Measurements from ENCODE around the gene CACNA1B.
"Not testable (repeated sequence)": the region's sequence is repeated elsewhere in the genome, so short reads cannot be mapped to it uniquely, and the experiment has no call there.

The CACNA1B gene

GRCh38 chr9:138078846-138079245 lies 201.3 kb downstream of the CACNA1B start:
- Histone ChIP-seq H3K27ac (ENCODE audit: low read depth, low read length) (no peak overlapping the region), H3K36me3 (ENCODE audit: control insufficient read depth in 1 of 2, insufficient read depth in 2 of 2, low read length in 2 of 2) (no peaks in the 10 kb centered on the region), H3K27me3 (ENCODE audit: control insufficient read depth in 1 of 2, insufficient read depth in 2 of 2, low read length in 2 of 2) (peaks cover 0 to 5% of the 10 kb centered on the region in 2 donors), H3K4me1 (ENCODE audit: control insufficient read depth in 1 of 2, insufficient read depth in 2 of 2, low read length in 2 of 2) (no peaks in the 10 kb centered on the region), H3K9me3 (ENCODE audit: control insufficient read depth in 1 of 2, low read length in 2 of 2) (no peaks in the 10 kb centered on the region), H3K9ac (ENCODE audit: low read depth in 1 of 2, low read length in 2 of 2) (no peak overlapping the region), H3K4me3 (ENCODE audit: low read depth in 1 of 2, low read length in 2 of 2) (no peak overlapping the region)

GRCh38 chr9:138080979-138081378 lies 203.4 kb downstream of the CACNA1B start:
- H3K36me3 ChIP-seq (ENCODE audit: control insufficient read depth in 1 of 2, insufficient read depth in 2 of 2, low read length in 2 of 2), result no peaks in the 10 kb centered on the region
- peaks cover 0 to 5% of the 10 kb centered on the region in 2 donors for H3K27me3 ChIP-seq (ENCODE audit: control insufficient read depth in 1 of 2, insufficient read depth in 2 of 2, low read length in 2 of 2)
- H3K9me3 ChIP-seq (ENCODE audit: control insufficient read depth in 1 of 2, low read length in 2 of 2), result peaks cover 0 to 5% of the 10 kb centered on the region in 2 donors
- no peak overlapping the region for H3K9ac ChIP-seq (ENCODE audit: low read depth in 1 of 2, low read length in 2 of 2)
- H3K27ac ChIP-seq (ENCODE audit: low read depth, low read length), result no peak overlapping the region
- H3K4me1 ChIP-seq (ENCODE audit: control insufficient read depth in 1 of 2, insufficient read depth in 2 of 2, low read length in 2 of 2), result no peaks in the 10 kb centered on the region
- no peak overlapping the region for H3K4me3 ChIP-seq (ENCODE audit: low read depth in 1 of 2, low read length in 2 of 2)

- H3K4me3 ChIP-seq (ENCODE audit: low read depth in 1 of 2, low read length in 2 of 2), result no peak overlapping the region
Observed at GRCh38 chr9:138082918-138083636, 205.5 kb downstream of the CACNA1B start.

GRCh38 chr9:138083873-138084272 lies 206.3 kb downstream of the CACNA1B start:
- no peaks in the 10 kb centered on the region for H3K4me1 ChIP-seq (ENCODE audit: control insufficient read depth in 1 of 2, insufficient read depth in 2 of 2, low read length in 2 of 2)
- no peak overlapping the region for H3K27ac ChIP-seq (ENCODE audit: low read depth, low read length)
- H3K9ac ChIP-seq (ENCODE audit: low read depth in 1 of 2, low read length in 2 of 2), result no peak overlapping the region
- H3K36me3 ChIP-seq (ENCODE audit: control insufficient read depth in 1 of 2, insufficient read depth in 2 of 2, low read length in 2 of 2), result no peaks in the 10 kb centered on the region
- peaks cover 0 to under 1% of the 10 kb centered on the region in 2 donors for H3K27me3 ChIP-seq (ENCODE audit: control insufficient read depth in 1 of 2, insufficient read depth in 2 of 2, low read length in 2 of 2)
- peaks cover 0 to 5% of the 10 kb centered on the region in 2 donors for H3K9me3 ChIP-seq (ENCODE audit: control insufficient read depth in 1 of 2, low read length in 2 of 2)
- H3K4me3 ChIP-seq (ENCODE audit: low read depth in 1 of 2, low read length in 2 of 2), result no peak overlapping the region

More at GRCh38 chr9:138082918-138083636, 205.5 kb downstream of the CACNA1B start:
- no peak overlapping the region for H3K27ac ChIP-seq (ENCODE audit: low read depth, low read length)
- no peak overlapping the region for H3K9ac ChIP-seq (ENCODE audit: low read depth in 1 of 2, low read length in 2 of 2)
- H3K27me3 ChIP-seq (ENCODE audit: control insufficient read depth in 1 of 2, insufficient read depth in 2 of 2, low read length in 2 of 2), result peaks cover 0 to 5% of the 10 kb centered on the region in 2 donors
- no peaks in the 10 kb centered on the region for H3K36me3 ChIP-seq (ENCODE audit: control insufficient read depth in 1 of 2, insufficient read depth in 2 of 2, low read length in 2 of 2)
- H3K4me1 ChIP-seq (ENCODE audit: control insufficient read depth in 1 of 2, insufficient read depth in 2 of 2, low read length in 2 of 2), result no peaks in the 10 kb centered on the region
- peaks cover 0 to 5% of the 10 kb centered on the region in 2 donors for H3K9me3 ChIP-seq (ENCODE audit: control insufficient read depth in 1 of 2, low read length in 2 of 2)

- Histone ChIP-seq H3K9me3 (ENCODE audit: control insufficient read depth in 1 of 2, low read length in 2 of 2) (peaks cover 0 to 5% of the 10 kb centered on the region in 2 donors), H3K4me3 (ENCODE audit: low read depth in 1 of 2, low read length in 2 of 2) (no peak overlapping the region), H3K9ac (ENCODE audit: low read depth in 1 of 2, low read length in 2 of 2) (no peak overlapping the region), H3K27me3 (ENCODE audit: control insufficient read depth in 1 of 2, insufficient read depth in 2 of 2, low read length in 2 of 2) (no peaks in the 10 kb centered on the region), H3K36me3 (ENCODE audit: control insufficient read depth in 1 of 2, insufficient read depth in 2 of 2, low read length in 2 of 2) (no peaks in the 10 kb centered on the region), H3K4me1 (ENCODE audit: control insufficient read depth in 1 of 2, insufficient read depth in 2 of 2, low read length in 2 of 2) (no peaks in the 10 kb centered on the region), H3K27ac (ENCODE audit: low read depth, low read length) (no peak overlapping the region)
Observed at GRCh38 chr9:138085568-138085967, 208.0 kb downstream of the CACNA1B start.

GRCh38 chr9:138092057-138092456 lies 214.5 kb downstream of the CACNA1B start:
- H3K36me3 ChIP-seq (ENCODE audit: control insufficient read depth in 1 of 2, insufficient read depth in 2 of 2, low read length in 2 of 2); H3K4me1 ChIP-seq (ENCODE audit: control insufficient read depth in 1 of 2, insufficient read depth in 2 of 2, low read length in 2 of 2); H3K9me3 ChIP-seq (ENCODE audit: control insufficient read depth in 1 of 2, low read length in 2 of 2); H3K27ac ChIP-seq (ENCODE audit: low read depth, low read length); H3K4me3 ChIP-seq (ENCODE audit: low read depth in 1 of 2, low read length in 2 of 2); H3K9ac ChIP-seq (ENCODE audit: low read depth in 1 of 2, low read length in 2 of 2); H3K27me3 ChIP-seq (ENCODE audit: control insufficient read depth in 1 of 2, insufficient read depth in 2 of 2, low read length in 2 of 2): not testable (repeated sequence)

GRCh38 chr9:138094028-138094427 lies 216.4 kb downstream of the CACNA1B start:
- Histone ChIP-seq H3K9ac (ENCODE audit: low read depth in 1 of 2, low read length in 2 of 2) (no peak overlapping the region), H3K4me3 (ENCODE audit: low read depth in 1 of 2, low read length in 2 of 2) (no peak overlapping the region), H3K27ac (ENCODE audit: low read depth, low read length) (no peak overlapping the region), H3K36me3 (ENCODE audit: control insufficient read depth in 1 of 2, insufficient read depth in 2 of 2, low read length in 2 of 2) (no peaks in the 10 kb centered on the region), H3K27me3 (ENCODE audit: control insufficient read depth in 1 of 2, insufficient read depth in 2 of 2, low read length in 2 of 2) (no peaks in the 10 kb centered on the region), H3K9me3 (ENCODE audit: control insufficient read depth in 1 of 2, low read length in 2 of 2) (no peaks in the 10 kb centered on the region), H3K4me1 (ENCODE audit: control insufficient read depth in 1 of 2, insufficient read depth in 2 of 2, low read length in 2 of 2) (no peaks in the 10 kb centered on the region)

- no peak overlapping the region for H3K27ac ChIP-seq (ENCODE audit: low read depth, low read length)
- no peak overlapping the region for H3K9ac ChIP-seq (ENCODE audit: low read depth in 1 of 2, low read length in 2 of 2)
- H3K4me3 ChIP-seq (ENCODE audit: low read depth in 1 of 2, low read length in 2 of 2), result no peak overlapping the region
- no peaks in the 10 kb centered on the region for H3K9me3 ChIP-seq (ENCODE audit: control insufficient read depth in 1 of 2, low read length in 2 of 2)
- no peaks in the 10 kb centered on the region for H3K27me3 ChIP-seq (ENCODE audit: control insufficient read depth in 1 of 2, insufficient read depth in 2 of 2, low read length in 2 of 2)
- H3K36me3 ChIP-seq (ENCODE audit: control insufficient read depth in 1 of 2, insufficient read depth in 2 of 2, low read length in 2 of 2), result no peaks in the 10 kb centered on the region
- no peaks in the 10 kb centered on the region for H3K4me1 ChIP-seq (ENCODE audit: control insufficient read depth in 1 of 2, insufficient read depth in 2 of 2, low read length in 2 of 2)
Observed at GRCh38 chr9:138095813-138096518, 218.4 kb downstream of the CACNA1B start.

GRCh38 chr9:138096519-138096845 lies 218.9 kb downstream of the CACNA1B start:
- Histone ChIP-seq H3K4me1 (ENCODE audit: control insufficient read depth in 1 of 2, insufficient read depth in 2 of 2, low read length in 2 of 2) (no peaks in the 10 kb centered on the region), H3K9ac (ENCODE audit: low read depth in 1 of 2, low read length in 2 of 2) (no peak overlapping the region), H3K4me3 (ENCODE audit: low read depth in 1 of 2, low read length in 2 of 2) (no peak overlapping the region), H3K36me3 (ENCODE audit: control insufficient read depth in 1 of 2, insufficient read depth in 2 of 2, low read length in 2 of 2) (no peaks in the 10 kb centered on the region), H3K9me3 (ENCODE audit: control insufficient read depth in 1 of 2, low read length in 2 of 2) (no peaks in the 10 kb centered on the region), H3K27ac (ENCODE audit: low read depth, low read length) (no peak overlapping the region), H3K27me3 (ENCODE audit: control insufficient read depth in 1 of 2, insufficient read depth in 2 of 2, low read length in 2 of 2) (no peaks in the 10 kb centered on the region)

- Histone ChIP-seq H3K4me1 (ENCODE audit: control insufficient read depth in 1 of 2, insufficient read depth in 2 of 2, low read length in 2 of 2) (no peaks in the 10 kb centered on the region), H3K36me3 (ENCODE audit: control insufficient read depth in 1 of 2, insufficient read depth in 2 of 2, low read length in 2 of 2) (no peaks in the 10 kb centered on the region), H3K27ac (ENCODE audit: low read depth, low read length) (no peak overlapping the region), H3K9me3 (ENCODE audit: control insufficient read depth in 1 of 2, low read length in 2 of 2) (no peaks in the 10 kb centered on the region), H3K27me3 (ENCODE audit: control insufficient read depth in 1 of 2, insufficient read depth in 2 of 2, low read length in 2 of 2) (no peaks in the 10 kb centered on the region), H3K9ac (ENCODE audit: low read depth in 1 of 2, low read length in 2 of 2) (no peak overlapping the region), H3K4me3 (ENCODE audit: low read depth in 1 of 2, low read length in 2 of 2) (no peak overlapping the region)
Observed at GRCh38 chr9:138097501-138097991, 220.0 kb downstream of the CACNA1B start.

Data from duodenal mucosa (tissue), 2 donors.